SK-N-SH treated with all-trans-retinoic acid at 6 μM for 48 hours (cell line): ENCODE results near the gene NCMAP.
"Not testable (repeated sequence)": the region's sequence is repeated elsewhere in the genome, so short reads cannot be mapped to it uniquely, and the experiment has no call there.

Experiments
- ATAC-seq: fragments of 200-7000 bp; cut with Tn5 transposase; 3 replicates; pipeline ENCODE4 v1.9.1; 2020; ENCODE audit warnings: mild to moderate bottlenecking, moderate library complexity
- ARNTL ChIP-seq: fragments of 450-650 bp; formaldehyde crosslinking; IDR thresholded peaks from 2 replicates; pipeline ENCODE4 v1.5.0; 2020; ENCODE audit warnings: low read depth, mild to moderate bottlenecking, moderate library complexity, borderline replicate concordance
- BACH2 ChIP-seq: fragments of 250-450 bp; sonication (Bioruptor Pico); IDR thresholded peaks from 2 replicates; pipeline ENCODE4 v1.9.0; 2021; ENCODE audit warnings: mild to moderate bottlenecking, borderline replicate concordance
- CREB5 ChIP-seq: fragments of 250-450 bp; sonication (Bioruptor Pico); IDR thresholded peaks from 2 replicates; pipeline ENCODE4 v1.5.1; 2020; ENCODE audit warnings: low read depth, mild to moderate bottlenecking, moderate library complexity
- CSDC2 ChIP-seq: fragments of 250-450 bp; sonication (Bioruptor Pico); IDR thresholded peaks from 2 replicates; pipeline ENCODE4 v1.5.0; 2020; ENCODE audit warnings: mild to moderate bottlenecking, moderate library complexity
- ESRRG ChIP-seq: fragments of 250-450 bp; sonication (Bioruptor Pico); IDR thresholded peaks from 2 replicates; pipeline ENCODE4 v1.6.1; 2021; ENCODE audit warnings: mild to moderate bottlenecking
- GLIS3 ChIP-seq: fragments of 250-450 bp; sonication (Bioruptor Pico); IDR thresholded peaks from 2 replicates; pipeline ENCODE4 v1.5.0; 2020; ENCODE audit warnings: mild to moderate bottlenecking, moderate library complexity
- ISL1 ChIP-seq: fragments of 250-450 bp; sonication (Bioruptor Pico); IDR thresholded peaks from 2 replicates; pipeline ENCODE4 v2.1.2; 2022; ENCODE audit warnings: mild to moderate bottlenecking, moderate library complexity
- OSR1 ChIP-seq: fragments of 250-450 bp; sonication (Bioruptor Pico); IDR thresholded peaks from 2 replicates; pipeline ENCODE4 v1.8.0; 2022; ENCODE audit warnings: moderate library complexity, mild to moderate bottlenecking, inconsistent platforms
- POU6F1 ChIP-seq: fragments of 250-450 bp; sonication (Bioruptor Pico); IDR thresholded peaks from 2 replicates; pipeline ENCODE4 v1.8.0; 2021; ENCODE audit warnings: low read depth, mild to moderate bottlenecking, moderate library complexity, borderline replicate concordance
- PPARA ChIP-seq: fragments of 250-450 bp; sonication (Bioruptor Pico); IDR thresholded peaks from 2 replicates; pipeline ENCODE4 v1.5.0; 2020; ENCODE audit warnings: mild to moderate bottlenecking, borderline replicate concordance
- RARB ChIP-seq: fragments of 250-450 bp; sonication (Bioruptor Pico); IDR thresholded peaks from 2 replicates; pipeline ENCODE4 v1.8.0; 2021; ENCODE audit warnings: mild to moderate bottlenecking, moderate library complexity
- TCF4 ChIP-seq: fragments of 250-450 bp; sonication (Bioruptor Pico); IDR thresholded peaks from 2 replicates; pipeline ENCODE4 v1.8.0; 2021; ENCODE audit warnings: mild to moderate bottlenecking, moderate library complexity, borderline replicate concordance
- TOX ChIP-seq: fragments of 250-450 bp; sonication (Bioruptor Pico); IDR thresholded peaks from 2 replicates; pipeline ENCODE4 v1.8.0; 2021; ENCODE audit warnings: mild to moderate bottlenecking, moderate library complexity, borderline replicate concordance
- TSHZ2 ChIP-seq: fragments of 250-450 bp; sonication (Bioruptor Pico); IDR thresholded peaks from 2 replicates; pipeline ENCODE4 v1.5.0; 2020; ENCODE audit warnings: mild to moderate bottlenecking, moderate library complexity
- ZC3H10 ChIP-seq: fragments of 250-450 bp; sonication (Bioruptor Pico); IDR thresholded peaks from 2 replicates; pipeline ENCODE4 v1.5.1; 2021; ENCODE audit warnings: mild to moderate bottlenecking, moderate library complexity
- ZFP3 ChIP-seq: fragments of 250-450 bp; sonication (Bioruptor Pico); IDR thresholded peaks from 2 replicates; pipeline ENCODE4 v1.5.0; 2020; ENCODE audit warnings: mild to moderate bottlenecking, moderate library complexity
- ZFP30 ChIP-seq: fragments of 450-650 bp; formaldehyde crosslinking; IDR thresholded peaks from 2 replicates; pipeline ENCODE4 v1.5.0; 2022; ENCODE audit warnings: mild to moderate bottlenecking, moderate library complexity
- ZNF565 ChIP-seq: fragments of 450-650 bp; formaldehyde crosslinking; conservative IDR thresholded peaks from 2 replicates; pipeline ENCODE4 v1.5.0; 2020; ENCODE audit warnings: low read depth, mild to moderate bottlenecking, moderate library complexity
- ZNF8 ChIP-seq: fragments of 450-650 bp; formaldehyde crosslinking; IDR thresholded peaks from 2 replicates; pipeline ENCODE4 v1.5.0; 2020; ENCODE audit warnings: mild to moderate bottlenecking, moderate library complexity
- TF ChIP-seq, protein P1 (sequence below): fragments of 250-450 bp; sonication (Bioruptor Pico); IDR thresholded peaks from 2 replicates; pipeline ENCODE4 v1.8.0; 2020; ENCODE audit warnings: mild to moderate bottlenecking, moderate library complexity, borderline replicate concordance
- TF ChIP-seq, protein P2 (sequence below): fragments of 250-450 bp; sonication (Bioruptor Pico); IDR thresholded peaks from 2 replicates; pipeline ENCODE4 v1.5.1; 2021; ENCODE audit warnings: mild to moderate bottlenecking, moderate library complexity

Gene NCMAP

DNA sequence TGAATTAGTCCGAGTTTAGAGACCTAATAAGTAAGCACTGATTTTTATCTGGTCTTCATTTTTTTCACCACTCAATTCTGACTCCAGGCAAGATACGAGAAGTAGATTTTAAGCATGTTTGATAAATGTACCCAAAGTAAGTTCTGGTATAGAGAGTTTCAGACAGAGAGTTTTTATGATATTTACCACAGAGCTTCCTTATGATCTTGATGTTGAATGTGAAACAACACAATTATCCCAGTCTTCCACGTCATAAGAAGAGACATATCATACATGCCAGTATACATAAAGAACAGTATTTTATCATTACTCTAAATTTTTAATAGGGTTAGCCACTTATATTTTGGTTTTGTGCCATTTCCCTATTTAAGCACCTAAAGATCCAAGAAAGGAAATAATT, 7.8 kb upstream of the NCMAP start (continued):
- TF ChIP-seq OSR1 (CRISPR knock-in tag) (no peak), ARNTL (no peak), CREB5 (no peak)

DNA sequence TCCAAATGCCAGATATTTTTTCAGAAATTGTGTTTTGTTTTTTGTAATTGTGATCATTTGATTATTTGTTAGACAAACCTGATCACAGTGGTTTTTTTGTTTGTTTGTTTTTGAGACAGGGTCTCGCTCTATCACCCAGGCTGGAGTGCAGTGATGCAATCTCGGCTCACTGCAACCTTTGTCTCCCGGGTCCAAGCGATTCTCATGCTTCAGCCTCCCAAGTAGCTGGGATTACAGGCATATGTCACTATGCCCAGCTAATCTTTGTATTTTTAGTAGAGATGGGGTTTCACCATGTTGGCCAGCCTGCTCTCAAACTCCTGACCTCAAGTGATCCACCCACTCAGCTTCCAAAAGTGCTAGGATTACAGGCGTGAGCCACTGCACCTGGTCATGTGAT, 6.7 kb upstream of the NCMAP start:
- not testable (repeated sequence) for ATAC-seq

DNA sequence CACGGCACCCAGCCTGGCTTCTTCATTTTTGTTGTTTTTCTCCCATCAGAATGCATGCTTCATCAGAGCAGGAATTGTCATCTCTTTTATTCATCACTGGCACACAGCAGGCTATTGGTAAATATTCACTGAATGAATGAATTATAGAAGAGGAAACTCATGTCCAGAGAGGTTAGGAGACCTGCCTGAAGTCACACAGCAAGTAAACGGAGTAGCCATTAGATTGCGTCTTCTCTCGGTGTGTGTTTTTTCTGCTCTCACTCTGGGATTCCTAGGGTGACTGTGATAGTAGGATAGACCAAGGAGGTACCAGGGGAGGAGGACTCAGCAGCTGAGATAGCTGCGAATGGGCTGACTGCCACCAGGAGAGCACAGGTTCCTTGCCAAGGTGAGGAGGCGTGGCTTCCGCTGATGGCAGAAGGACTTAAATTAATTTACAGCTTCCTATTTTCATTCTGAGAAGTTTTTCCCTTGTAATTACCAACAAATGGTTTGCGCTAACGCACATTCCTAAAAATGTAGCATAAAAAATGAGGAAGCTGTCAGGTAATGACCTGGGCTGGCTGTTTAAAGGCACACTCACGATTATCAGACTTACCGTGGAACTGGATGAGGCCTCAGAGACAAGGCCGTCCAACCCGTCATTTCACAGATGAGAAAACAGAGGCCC, 4.5 kb upstream of the NCMAP start:
- ATAC-seq: no peak

GRCh38 chr1:24551960-24552571, 3.8 kb upstream of the NCMAP start:
- ATAC-seq: peak; percentile 54; the same call in 2 of the 3 replicates
- TF ChIP-seq CSDC2 (no peak), TCF4 (CRISPR knock-in tag) (no peak), ESRRG (no peak), ZNF565 (CRISPR knock-in tag) (no peak), TSHZ2 (CRISPR knock-in tag) (no peak), POU6F1 (CRISPR knock-in tag) (no peak), ZC3H10 (CRISPR knock-in tag) (no peak), ZFP3 (no peak), ARNTL (no peak), ISL1 (CRISPR knock-in tag) (no peak), OSR1 (CRISPR knock-in tag) (no peak), GLIS3 (CRISPR knock-in tag) (no peak), ZFP30 (CRISPR knock-in tag) (no peak)
- TF ChIP-seq, protein P1, sequence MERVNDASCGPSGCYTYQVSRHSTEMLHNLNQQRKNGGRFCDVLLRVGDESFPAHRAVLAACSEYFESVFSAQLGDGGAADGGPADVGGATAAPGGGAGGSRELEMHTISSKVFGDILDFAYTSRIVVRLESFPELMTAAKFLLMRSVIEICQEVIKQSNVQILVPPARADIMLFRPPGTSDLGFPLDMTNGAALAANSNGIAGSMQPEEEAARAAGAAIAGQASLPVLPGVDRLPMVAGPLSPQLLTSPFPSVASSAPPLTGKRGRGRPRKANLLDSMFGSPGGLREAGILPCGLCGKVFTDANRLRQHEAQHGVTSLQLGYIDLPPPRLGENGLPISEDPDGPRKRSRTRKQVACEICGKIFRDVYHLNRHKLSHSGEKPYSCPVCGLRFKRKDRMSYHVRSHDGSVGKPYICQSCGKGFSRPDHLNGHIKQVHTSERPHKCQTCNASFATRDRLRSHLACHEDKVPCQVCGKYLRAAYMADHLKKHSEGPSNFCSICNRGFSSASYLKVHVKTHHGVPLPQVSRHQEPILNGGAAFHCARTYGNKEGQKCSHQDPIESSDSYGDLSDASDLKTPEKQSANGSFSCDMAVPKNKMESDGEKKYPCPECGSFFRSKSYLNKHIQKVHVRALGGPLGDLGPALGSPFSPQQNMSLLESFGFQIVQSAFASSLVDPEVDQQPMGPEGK (CRISPR knock-in tag): no peak
- TF ChIP-seq, protein P2, sequence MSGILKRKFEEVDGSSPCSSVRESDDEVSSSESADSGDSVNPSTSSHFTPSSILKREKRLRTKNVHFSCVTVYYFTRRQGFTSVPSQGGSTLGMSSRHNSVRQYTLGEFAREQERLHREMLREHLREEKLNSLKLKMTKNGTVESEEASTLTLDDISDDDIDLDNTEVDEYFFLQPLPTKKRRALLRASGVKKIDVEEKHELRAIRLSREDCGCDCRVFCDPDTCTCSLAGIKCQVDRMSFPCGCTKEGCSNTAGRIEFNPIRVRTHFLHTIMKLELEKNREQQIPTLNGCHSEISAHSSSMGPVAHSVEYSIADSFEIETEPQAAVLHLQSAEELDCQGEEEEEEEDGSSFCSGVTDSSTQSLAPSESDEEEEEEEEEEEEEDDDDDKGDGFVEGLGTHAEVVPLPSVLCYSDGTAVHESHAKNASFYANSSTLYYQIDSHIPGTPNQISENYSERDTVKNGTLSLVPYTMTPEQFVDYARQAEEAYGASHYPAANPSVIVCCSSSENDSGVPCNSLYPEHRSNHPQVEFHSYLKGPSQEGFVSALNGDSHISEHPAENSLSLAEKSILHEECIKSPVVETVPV (CRISPR knock-in tag): no peak

More for the DNA sequence above, 4.5 kb upstream of the NCMAP start:
- TF ChIP-seq ISL1 (CRISPR knock-in tag): no peak
- TF ChIP-seq GLIS3 (CRISPR knock-in tag): no peak
- no peak for TF ChIP-seq OSR1 (CRISPR knock-in tag)
- no peak for TF ChIP-seq ZNF565 (CRISPR knock-in tag)
- TF ChIP-seq TOX (CRISPR knock-in tag): no peak
- TF ChIP-seq TCF4 (CRISPR knock-in tag): no peak
- no peak for TF ChIP-seq RARB (CRISPR knock-in tag)
- no peak for TF ChIP-seq BACH2
- no peak for TF ChIP-seq ZNF8 (CRISPR knock-in tag)
- TF ChIP-seq PPARA (CRISPR knock-in tag): no peak
